ENCODE measurements around the gene THAP7. TPM values are rescaled to one million over a fixed set of nuclear protein-coding genes. Genes with fewer than 3 reads are reported as not detected.

The THAP7 gene
- total and polyA plus RNA-seq, 2 experiments from 2014 or later: 49.7 to 61.1 TPM

DNA sequence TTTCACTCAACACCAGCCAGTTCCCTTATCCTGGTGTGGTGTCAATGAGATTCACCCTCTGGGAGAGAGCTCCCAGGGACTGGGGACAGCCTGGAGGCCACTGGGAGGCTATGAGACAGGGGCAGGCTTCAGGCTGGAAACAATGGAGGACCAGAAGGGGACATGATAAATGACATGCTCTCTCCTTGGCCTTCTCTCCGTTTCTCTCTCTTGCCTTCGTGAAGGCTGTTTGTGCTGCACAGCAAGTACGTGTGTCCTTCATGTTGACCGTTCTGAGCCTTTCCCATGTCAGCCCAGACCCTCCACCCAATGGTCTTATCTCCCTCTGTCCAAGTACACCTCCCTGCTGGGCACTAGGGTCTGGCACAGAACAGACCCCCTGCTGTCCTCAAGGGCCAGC lies 21.4 kb downstream of the THAP7 start:
- no peak for DNase-seq (ENCODE audit: low read depth in 1 of 2, low spot score in 1 of 2)
- Histone ChIP-seq H3K4me3 (no peak overlapping the region), H3K27me3 (peaks cover 3% of the 10 kb centered on the region), H3K27ac (no peak overlapping the region), H3K4me1 (ENCODE audit: low read depth) (peaks cover 4% of the 10 kb centered on the region), H3K9me3 (ENCODE audit: low read depth) (no peaks in the 10 kb centered on the region), H3K36me3 (no peaks in the 10 kb centered on the region)
- TF ChIP-seq, protein P1, sequence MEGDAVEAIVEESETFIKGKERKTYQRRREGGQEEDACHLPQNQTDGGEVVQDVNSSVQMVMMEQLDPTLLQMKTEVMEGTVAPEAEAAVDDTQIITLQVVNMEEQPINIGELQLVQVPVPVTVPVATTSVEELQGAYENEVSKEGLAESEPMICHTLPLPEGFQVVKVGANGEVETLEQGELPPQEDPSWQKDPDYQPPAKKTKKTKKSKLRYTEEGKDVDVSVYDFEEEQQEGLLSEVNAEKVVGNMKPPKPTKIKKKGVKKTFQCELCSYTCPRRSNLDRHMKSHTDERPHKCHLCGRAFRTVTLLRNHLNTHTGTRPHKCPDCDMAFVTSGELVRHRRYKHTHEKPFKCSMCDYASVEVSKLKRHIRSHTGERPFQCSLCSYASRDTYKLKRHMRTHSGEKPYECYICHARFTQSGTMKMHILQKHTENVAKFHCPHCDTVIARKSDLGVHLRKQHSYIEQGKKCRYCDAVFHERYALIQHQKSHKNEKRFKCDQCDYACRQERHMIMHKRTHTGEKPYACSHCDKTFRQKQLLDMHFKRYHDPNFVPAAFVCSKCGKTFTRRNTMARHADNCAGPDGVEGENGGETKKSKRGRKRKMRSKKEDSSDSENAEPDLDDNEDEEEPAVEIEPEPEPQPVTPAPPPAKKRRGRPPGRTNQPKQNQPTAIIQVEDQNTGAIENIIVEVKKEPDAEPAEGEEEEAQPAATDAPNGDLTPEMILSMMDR (IDR thresholded peaks at IDR 0.05; ENCODE audit: low read depth, low read length): no peak

DNA sequence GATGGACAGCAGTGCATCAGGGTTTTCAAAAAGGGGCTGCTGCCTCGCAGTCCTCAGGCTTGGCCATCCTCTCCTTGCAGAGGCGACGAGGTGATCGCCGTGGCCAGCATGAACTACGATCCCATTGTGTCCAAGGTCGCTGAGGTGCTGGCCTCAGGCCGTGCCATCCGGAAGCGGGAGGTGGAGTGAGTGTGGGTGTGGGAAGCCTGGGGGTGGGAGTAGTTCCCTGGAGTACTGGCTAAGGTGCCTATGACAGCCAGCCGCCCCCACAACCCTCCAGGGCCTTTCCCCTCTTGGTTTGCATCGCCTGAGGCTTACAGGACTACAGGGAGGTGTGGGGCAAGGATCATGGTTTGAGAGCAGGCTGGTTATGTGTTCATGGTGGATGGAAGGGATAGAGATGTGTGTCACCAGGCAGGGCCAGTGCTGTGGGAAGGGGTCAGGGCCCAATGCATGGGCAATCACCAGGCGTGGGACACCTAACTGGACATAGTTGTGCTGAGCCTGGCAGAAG lies 21.9 kb downstream of the THAP7 start:
- TF ChIP-seq, protein P1 (IDR thresholded peaks at IDR 0.05; ENCODE audit: low read depth, low read length): no peak
- no peaks in the 10 kb centered on the region for H3K9me3 ChIP-seq (ENCODE audit: low read depth)
- no peak for DNase-seq (ENCODE audit: low read depth in 1 of 2, low spot score in 1 of 2)
- peaks cover 3% of the 10 kb centered on the region for H3K27me3 ChIP-seq
- H3K36me3 ChIP-seq: no peaks in the 10 kb centered on the region
- H3K4me3 ChIP-seq: no peak overlapping the region
- no peak overlapping the region for H3K27ac ChIP-seq
- H3K4me1 ChIP-seq (ENCODE audit: low read depth): peaks cover 4% of the 10 kb centered on the region

GRCh38 chr22:20979243-20979809 lies 22.6 kb downstream of the THAP7 start:
- peak; percentile 70 to 93 for DNase-seq (ENCODE audit: low read depth in 1 of 2, low spot score in 1 of 2)
- peaks cover 3% of the 10 kb centered on the region for H3K27me3 ChIP-seq
- H3K4me1 ChIP-seq (ENCODE audit: low read depth): peaks cover 4% of the 10 kb centered on the region
- TF ChIP-seq, protein P1 (IDR thresholded peaks at IDR 0.05; ENCODE audit: low read depth, low read length): no peak
- H3K27ac ChIP-seq: no peak overlapping the region
- no peaks in the 10 kb centered on the region for H3K36me3 ChIP-seq
- H3K9me3 ChIP-seq (ENCODE audit: low read depth): no peaks in the 10 kb centered on the region
- H3K4me3 ChIP-seq: no peak overlapping the region

GRCh38 chr22:20978419-20978818 lies 23.5 kb downstream of the THAP7 start:
- H3K4me1 ChIP-seq (ENCODE audit: low read depth): peaks cover 4% of the 10 kb centered on the region
- DNase-seq (ENCODE audit: low read depth in 1 of 2, low spot score in 1 of 2): no peak
- no peak overlapping the region for H3K27ac ChIP-seq
- H3K9me3 ChIP-seq (ENCODE audit: low read depth): no peaks in the 10 kb centered on the region
- TF ChIP-seq, protein P1 (IDR thresholded peaks at IDR 0.05; ENCODE audit: low read depth, low read length): no peak
- H3K4me3 ChIP-seq: no peak overlapping the region
- peaks cover 3% of the 10 kb centered on the region for H3K27me3 ChIP-seq
- H3K36me3 ChIP-seq: no peaks in the 10 kb centered on the region

GRCh38 chr22:20977516-20978170 lies 24.3 kb downstream of the THAP7 start:
- Histone ChIP-seq H3K9me3 (ENCODE audit: low read depth) (no peaks in the 10 kb centered on the region), H3K4me1 (ENCODE audit: low read depth) (peaks cover 4% of the 10 kb centered on the region), H3K27ac (no peak overlapping the region), H3K4me3 (no peak overlapping the region), H3K27me3 (peaks cover 3% of the 10 kb centered on the region), H3K36me3 (no peaks in the 10 kb centered on the region)
- DNase-seq (ENCODE audit: low read depth in 1 of 2, low spot score in 1 of 2): no peak
- TF ChIP-seq, protein P1 (IDR thresholded peaks at IDR 0.05; ENCODE audit: low read depth, low read length): no peak
